ENCODE data around the gene METTL25B.

GRCh38 chr1:156704166-156704711 is 24.0 kb upstream of the METTL25B start:
- no peak for TF ChIP-seq CTCF (conservative IDR thresholded peaks at IDR 0.05; ENCODE audit: low read depth in 2 of 2)
- no peak for TF ChIP-seq REST (IDR thresholded peaks at IDR 0.05; ENCODE audit: unreplicated experiment)
- TF ChIP-seq POLR2AphosphoS5 (IDR thresholded peaks at IDR 0.05; ENCODE audit: low read depth): no peak
- TF ChIP-seq EZH2phosphoT487 (IDR thresholded peaks at IDR 0.05; ENCODE audit: unreplicated experiment): no peak
- no peak for TF ChIP-seq JUNB (IDR thresholded peaks at IDR 0.05; ENCODE audit: unreplicated experiment)
- no peak for TF ChIP-seq ZNF114 (CRISPR knock-in tag; IDR thresholded peaks at IDR 0.05)

All from GM23338 (cell line).